GM12891 (cell line): ENCODE results near the gene FTO.
A peak's percentile ranks its signal among the peaks of the same experiment; 100 is the strongest.

ENCODE experiments used
- DNase-seq: peaks from one replicate; pipeline ENCODE4 v3.0.0; 2011; ENCODE audit warnings: low spot score; ENCODE audit not compliant: insufficient read length
- FAIRE-seq: peaks from 2 replicates; lab custom pipeline; 2011; peaks lifted over from hg19 to GRCh38; lab: Jason Lieb, UNC
- PAX5 ChIP-seq: IDR thresholded peaks from 2 replicates; pipeline ENCODE4 v1.6.1; 2011; ENCODE audit warnings: low read length, moderate library complexity, mild to moderate bottlenecking; ENCODE audit not compliant: insufficient read depth, severe bottlenecking
- POLR2A ChIP-seq: IDR thresholded peaks from 2 replicates; pipeline ENCODE4 v1.6.1; 2011; ENCODE audit warnings: low read depth, low read length, control low read depth
- POLR2AphosphoS5 ChIP-seq: IDR thresholded peaks from 2 replicates; pipeline ENCODE4 v1.6.1; 2011; ENCODE audit warnings: low read depth, low read length, control low read depth
- POU2F2 ChIP-seq: IDR thresholded peaks from 2 replicates; pipeline ENCODE4 v1.6.1; 2011; ENCODE audit warnings: low read depth, mild to moderate bottlenecking, control low read depth, low read length, moderate library complexity
- SPI1 ChIP-seq: IDR thresholded peaks from 2 replicates; pipeline ENCODE4 v1.6.1; 2011; ENCODE audit warnings: low read depth, low read length, control low read depth
- TAF1 ChIP-seq: IDR thresholded peaks from 2 replicates; pipeline ENCODE4 v1.6.1; 2011; ENCODE audit warnings: low read depth, low read length, control low read depth

FTO gene

DNA sequence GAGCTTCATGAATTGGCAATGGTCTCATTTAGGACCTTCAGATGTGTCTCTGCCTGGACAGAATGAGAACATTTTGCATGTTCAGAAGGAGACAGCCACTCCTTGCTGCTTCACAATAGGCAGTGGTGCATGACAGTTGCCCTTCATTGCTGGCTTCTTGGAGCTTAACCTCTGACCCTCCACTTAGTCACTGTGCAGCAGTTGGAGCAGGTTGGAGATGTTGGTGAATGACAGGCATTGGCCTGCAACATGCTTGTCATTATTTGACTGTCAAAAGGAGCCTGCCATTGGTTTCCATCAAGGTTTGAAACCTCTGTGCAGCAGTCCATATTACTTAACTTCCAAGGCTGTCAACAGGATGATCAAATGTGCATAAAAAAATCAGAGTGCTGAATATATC, 22.7 kb downstream of the FTO start:
- TF ChIP-seq TAF1 (no peak), SPI1 (no peak), POLR2AphosphoS5 (no peak), POU2F2 (no peak), POLR2A (no peak), PAX5 (no peak)
- DNase-seq: no peak
- peak; percentile 41 for FAIRE-seq

DNA sequence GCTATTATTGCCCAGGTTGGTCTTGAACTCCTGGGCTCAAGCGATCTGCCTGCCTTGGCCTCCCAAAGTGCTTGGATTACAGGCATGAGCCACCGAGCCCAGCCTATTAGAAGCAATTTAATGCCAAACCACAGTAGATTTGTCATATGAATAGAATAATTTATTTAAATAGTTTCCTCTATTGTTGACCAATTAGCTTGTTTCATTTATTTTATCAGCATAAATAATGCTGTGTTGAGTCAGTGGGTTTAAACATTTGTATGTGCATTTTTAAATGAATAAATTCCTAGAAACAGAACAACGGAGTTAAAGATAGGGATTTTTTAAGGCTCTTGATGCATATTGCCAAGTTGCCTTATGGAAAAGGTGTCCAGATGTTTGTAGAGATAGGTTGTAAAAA, 26.7 kb downstream of the FTO start:
- no peak for FAIRE-seq
- no peak for TF ChIP-seq PAX5
- no peak for TF ChIP-seq TAF1
- TF ChIP-seq POU2F2: no peak
- TF ChIP-seq SPI1: no peak
- no peak for TF ChIP-seq POLR2A
- TF ChIP-seq POLR2AphosphoS5: no peak
- DNase-seq: no peak

GRCh38 chr16:53732296-53732929, 28.5 kb downstream of the FTO start:
- no peak for DNase-seq
- no peak for TF ChIP-seq POU2F2
- TF ChIP-seq POLR2A: no peak
- no peak for TF ChIP-seq TAF1
- TF ChIP-seq PAX5: no peak
- TF ChIP-seq SPI1: no peak
- FAIRE-seq: no peak

- FAIRE-seq (no peak), DNase-seq (no peak)
- TF ChIP-seq TAF1 (no peak), POLR2AphosphoS5 (no peak), POLR2A (no peak), POU2F2 (no peak), SPI1 (no peak), PAX5 (no peak)
These were observed 31.0 kb downstream of the FTO start for GRCh38 chr16:53734908-53735307.

DNA sequence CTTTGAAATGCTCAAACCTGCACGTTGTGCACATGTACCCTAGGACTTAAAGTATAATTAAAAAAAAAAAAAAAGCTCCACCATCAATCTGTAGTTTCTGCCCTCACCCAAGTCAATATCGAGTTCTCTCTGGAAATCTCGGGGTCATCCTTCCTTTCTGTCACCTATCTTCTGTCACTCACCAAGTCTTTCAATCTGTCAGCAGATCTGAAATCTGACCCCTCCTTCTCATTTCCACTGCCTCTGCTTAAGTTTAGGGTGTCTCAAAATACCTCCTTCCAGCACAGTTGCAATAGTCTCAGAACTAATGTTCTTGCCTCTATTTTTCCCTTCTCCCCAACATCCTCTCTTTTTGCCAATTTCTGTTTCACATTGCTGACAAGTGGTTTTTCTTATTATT, 32.3 kb downstream of the FTO start:
- no peak for DNase-seq
- no peak for FAIRE-seq
- TF ChIP-seq SPI1: no peak
- TF ChIP-seq POLR2A: no peak
- TF ChIP-seq TAF1: no peak
- no peak for TF ChIP-seq POU2F2
- TF ChIP-seq POLR2AphosphoS5: no peak
- no peak for TF ChIP-seq PAX5

DNA sequence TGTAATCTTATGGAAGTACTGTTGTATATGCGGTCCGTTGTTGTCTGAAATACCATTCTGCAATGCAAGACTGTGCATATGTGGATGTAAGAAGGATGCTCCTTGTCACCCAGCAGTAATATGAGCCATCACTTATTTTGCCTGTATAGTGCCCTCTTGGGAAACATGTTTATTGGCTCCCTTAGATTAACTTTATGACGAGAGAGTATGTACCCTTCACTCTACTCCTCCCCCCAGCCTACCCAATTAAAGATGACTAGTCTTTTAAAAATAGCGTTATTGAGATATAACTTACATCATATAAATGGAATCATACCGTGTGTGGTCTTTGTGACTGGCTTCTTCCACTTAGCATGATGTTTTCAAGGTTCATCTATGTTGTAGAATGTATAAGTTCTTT, 33.6 kb downstream of the FTO start:
- DNase-seq (no peak), FAIRE-seq (no peak)
- TF ChIP-seq TAF1 (no peak), PAX5 (no peak), SPI1 (no peak), POU2F2 (no peak), POLR2A (no peak), POLR2AphosphoS5 (no peak)

DNA sequence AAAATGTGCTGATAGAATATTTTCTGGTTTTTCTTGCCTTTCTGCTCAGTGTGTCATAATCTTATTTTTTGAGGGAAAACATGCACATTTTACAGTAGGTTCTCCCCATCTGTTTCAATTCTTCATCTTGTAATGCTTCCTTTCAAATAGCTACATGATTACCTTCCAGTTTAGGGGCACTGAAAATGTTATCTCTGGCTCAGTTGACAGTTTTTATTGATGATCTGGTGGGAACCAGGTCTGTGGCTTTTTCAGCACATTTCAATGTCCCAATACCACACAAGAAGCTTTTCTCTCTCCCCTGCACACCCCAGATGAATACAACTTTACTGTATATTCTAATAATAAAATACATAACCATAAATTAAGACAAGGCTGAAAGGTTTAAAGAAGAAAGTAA, 36.5 kb downstream of the FTO start:
- no peak for FAIRE-seq
- no peak for DNase-seq
- TF ChIP-seq PAX5 (no peak), POLR2AphosphoS5 (no peak), TAF1 (no peak), POLR2A (no peak), POU2F2 (no peak), SPI1 (no peak)

- FAIRE-seq: no peak
- TF ChIP-seq SPI1 (no peak), POLR2A (no peak), POLR2AphosphoS5 (no peak), TAF1 (no peak), POU2F2 (no peak), PAX5 (no peak)
- DNase-seq: no peak
These were observed 37.1 kb downstream of the FTO start for GRCh38 chr16:53740933-53741531.

DNA sequence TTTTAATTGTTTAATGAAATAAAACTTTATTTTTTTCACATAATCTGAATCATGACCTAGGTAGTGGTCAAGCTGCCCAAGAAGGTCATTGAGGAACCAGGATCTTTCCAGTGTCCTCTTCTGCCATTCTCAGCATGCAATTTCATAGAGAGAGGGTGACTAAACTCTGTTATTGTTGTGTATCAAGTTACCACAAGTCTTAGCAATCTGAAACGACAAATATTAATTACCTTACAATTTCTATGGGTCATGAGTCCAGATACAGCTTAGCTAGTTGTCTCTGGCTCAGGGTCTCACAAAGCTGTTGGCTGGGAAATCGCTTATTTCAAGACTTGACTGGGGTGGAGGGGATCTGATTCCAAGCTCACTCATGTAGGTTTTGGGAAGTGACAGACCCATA, 37.6 kb downstream of the FTO start:
- TF ChIP-seq SPI1 (no peak), POU2F2 (no peak), TAF1 (no peak), POLR2A (no peak), POLR2AphosphoS5 (no peak), PAX5 (no peak)
- DNase-seq (no peak), FAIRE-seq (no peak)

DNA sequence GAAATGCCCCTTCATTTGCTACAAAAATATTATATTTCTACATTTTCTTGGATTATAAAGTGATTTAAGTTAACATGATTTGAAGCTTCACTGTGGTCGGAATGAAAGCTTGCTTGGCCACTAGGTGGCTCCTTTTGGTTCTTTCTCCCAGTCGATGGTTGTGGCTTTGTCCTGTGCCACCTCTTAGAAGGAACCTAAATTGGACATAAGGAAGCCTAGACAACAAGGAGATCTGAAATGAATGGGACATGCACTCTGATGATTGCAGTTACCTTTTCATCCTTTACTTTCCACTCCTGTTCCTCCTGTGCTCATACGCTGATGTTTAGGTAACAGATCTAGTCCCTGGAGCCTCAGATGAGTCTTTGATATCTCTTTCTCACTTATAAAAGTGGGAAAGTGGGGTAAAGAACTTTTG, 39.2 kb downstream of the FTO start:
- no peak for TF ChIP-seq TAF1
- TF ChIP-seq POLR2AphosphoS5: no peak
- no peak for TF ChIP-seq POU2F2
- TF ChIP-seq PAX5: no peak
- TF ChIP-seq SPI1: no peak
- no peak for TF ChIP-seq POLR2A
- DNase-seq (no peak), FAIRE-seq (peak; percentile 79)
